GM21737 (cell line): ENCODE measurements around the gene AURKAIP1.

Experiments used
- ATAC-seq: cut with Tn5 transposase; IDR thresholded peaks from one replicate; pipeline ENCODE4 v1.9.1; 2021; ENCODE audit warnings: mild to moderate bottlenecking, moderate library complexity; ENCODE audit not compliant: unreplicated experiment

AURKAIP1 gene

GRCh38 chr1:1361982-1362423 lies 13.0 kb downstream of the AURKAIP1 start:
- ATAC-seq = no peak

GRCh38 chr1:1361233-1361981 lies 13.6 kb downstream of the AURKAIP1 start:
- ATAC-seq = no peak

DNA sequence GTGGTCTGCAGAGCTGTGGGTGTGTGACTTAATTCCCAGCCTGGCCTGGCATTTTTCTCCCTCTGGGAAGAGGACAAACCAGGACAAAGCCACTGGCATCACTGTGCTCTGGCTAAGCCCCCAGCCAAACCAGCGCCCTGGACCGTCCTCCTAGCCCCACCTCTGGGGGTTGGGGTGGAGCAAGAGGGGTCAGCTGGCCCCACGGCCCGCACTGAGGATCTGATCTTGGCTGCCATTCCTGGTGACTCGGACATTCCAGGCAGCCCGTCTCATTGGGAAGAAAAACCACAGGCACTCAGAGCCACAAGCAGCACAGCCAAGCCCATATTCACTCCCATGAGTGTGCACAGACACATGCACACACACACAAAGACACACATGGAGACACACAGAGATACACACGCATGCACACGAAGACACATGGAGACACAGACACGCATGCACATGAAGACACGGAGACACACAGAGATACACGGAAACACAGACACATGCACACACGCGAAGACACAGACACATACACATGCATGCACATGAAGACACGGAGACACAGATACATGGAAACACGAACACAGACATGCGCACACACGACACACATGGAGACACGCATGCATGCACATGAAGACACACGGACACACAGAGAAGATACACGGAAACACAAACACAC lies 14.4 kb downstream of the AURKAIP1 start:
- ATAC-seq = no peak

DNA sequence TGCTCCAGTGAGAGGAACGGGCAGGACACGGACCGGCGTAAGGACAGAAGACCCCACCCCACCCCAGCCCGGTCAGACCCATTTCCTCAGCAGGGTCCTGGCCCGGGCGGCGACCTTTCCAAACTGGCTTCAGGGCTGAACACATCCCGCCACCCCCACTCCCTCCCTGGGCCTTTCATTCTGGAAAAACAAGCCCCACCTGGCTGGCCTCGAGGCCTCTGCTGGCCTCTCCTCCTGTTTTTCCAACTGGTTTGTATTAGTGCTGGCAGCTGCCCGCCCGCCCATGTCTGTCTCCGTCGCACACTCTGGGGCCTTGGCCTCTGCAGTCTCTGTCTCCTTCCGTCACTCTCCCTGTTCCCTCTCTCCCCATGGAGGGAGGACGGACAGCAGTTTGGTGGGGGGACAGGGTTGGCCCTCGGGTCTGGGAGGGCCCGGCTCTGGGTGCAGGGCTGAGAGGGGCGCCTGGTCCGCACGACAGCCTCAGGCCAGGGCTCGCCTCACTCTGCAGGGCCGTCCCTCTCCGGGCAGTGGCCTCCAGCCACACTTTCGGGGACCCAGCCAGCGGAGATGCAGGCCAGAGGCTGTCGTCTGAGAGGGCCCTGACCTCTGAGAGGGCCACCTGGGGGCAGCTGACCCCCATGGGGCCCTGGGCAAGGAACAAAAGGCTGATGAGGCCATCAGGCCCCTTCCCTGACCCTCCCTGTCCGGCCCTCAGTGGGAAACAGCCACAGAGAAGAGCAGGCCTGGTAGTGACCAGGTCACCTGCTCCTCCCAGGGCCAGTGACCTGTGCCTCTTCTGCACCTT lies 15.1 kb downstream of the AURKAIP1 start:
- no peak for ATAC-seq

DNA sequence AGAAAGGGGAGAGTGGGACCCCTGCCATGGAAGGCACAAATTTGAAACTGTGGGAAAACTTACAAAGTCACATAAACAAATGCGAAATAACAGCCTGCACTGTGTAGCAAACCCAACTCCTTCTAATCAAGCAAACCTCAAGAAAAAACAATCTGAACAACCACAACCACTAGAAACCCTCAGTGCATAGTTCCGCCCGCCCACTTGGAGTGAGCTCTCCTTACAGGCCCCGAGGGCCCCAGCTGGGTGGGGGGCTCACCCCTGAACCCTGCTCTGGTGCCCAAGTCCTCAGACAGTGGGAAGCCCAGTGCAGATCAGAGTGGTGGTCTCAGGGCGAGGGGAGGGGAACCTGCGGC lies 15.7 kb downstream of the AURKAIP1 start:
- no peak for ATAC-seq

- ATAC-seq = no peak
Measured at GRCh38 chr1:1358433-1359271, 16.4 kb downstream of the AURKAIP1 start, which contains the start of gene MXRA8. Gene MXRA8, minus strand, starts transcription at chr1:1358555. Its CDS starts 51 bp downstream, at chr1:1358504.

- ATAC-seq = no peak
Measured at GRCh38 chr1:1357871-1358432, 17.1 kb downstream of the AURKAIP1 start.

DNA sequence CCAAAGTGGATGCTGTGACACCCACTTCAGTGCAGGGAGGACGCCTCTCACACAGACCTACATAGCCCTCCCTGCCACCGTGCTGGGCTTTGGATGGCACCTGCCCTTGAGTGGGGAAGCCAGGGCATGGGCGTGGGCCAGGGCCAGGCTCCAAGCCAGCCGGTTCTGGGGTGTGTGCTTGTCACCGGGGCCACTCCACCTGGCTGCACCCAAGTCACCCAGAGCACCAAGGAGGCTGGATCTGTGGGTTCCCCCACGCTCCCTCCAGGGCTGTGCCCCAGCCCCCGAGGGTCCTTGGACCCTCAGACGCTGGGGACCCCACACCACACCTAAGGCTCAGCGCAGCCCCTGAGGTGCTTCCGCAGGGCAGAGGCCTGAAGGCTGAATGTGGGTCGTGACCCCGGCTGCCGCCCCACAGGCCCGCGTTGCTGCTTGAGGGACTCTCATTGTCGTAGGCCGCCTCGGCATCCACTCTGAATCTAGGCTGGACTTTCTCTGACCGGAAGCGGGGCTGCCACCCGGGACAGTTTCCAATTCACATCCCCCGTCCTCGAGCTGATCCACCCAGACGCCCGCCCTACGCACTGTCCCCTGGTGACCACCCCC lies 18.1 kb downstream of the AURKAIP1 start:
- ATAC-seq = no peak

DNA sequence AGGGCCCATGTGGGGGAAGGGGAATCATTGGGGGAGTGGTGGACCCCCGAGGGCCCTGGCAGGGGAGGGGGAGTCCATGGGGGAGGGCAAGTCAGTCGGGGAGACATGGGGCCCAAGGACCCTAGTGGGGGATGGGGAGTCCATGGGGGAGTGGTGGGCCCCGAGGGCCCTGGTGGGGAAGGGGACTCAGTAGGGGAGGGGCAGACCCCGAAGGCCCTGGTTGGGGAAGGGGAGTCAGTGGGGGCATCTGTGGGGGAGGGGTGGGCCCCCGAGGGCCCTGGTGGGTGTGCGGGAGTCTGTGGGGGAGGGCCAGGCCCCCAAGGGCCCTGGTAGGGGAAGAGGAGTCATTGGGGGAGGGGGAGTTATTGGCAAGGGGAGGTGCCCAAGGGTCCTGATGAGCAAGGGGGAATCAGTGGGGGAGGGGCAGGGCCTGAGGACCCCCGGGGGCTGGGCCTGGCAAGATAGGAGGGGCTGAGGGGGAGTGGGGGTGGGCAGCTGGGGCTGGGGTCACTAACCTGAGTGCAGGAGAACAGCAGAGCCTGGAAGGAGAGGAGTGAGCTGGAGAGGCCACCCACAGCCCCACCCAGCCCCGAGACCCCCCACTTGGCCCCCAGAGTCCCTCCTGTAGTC lies 18.7 kb downstream of the AURKAIP1 start:
- no peak for ATAC-seq

DNA sequence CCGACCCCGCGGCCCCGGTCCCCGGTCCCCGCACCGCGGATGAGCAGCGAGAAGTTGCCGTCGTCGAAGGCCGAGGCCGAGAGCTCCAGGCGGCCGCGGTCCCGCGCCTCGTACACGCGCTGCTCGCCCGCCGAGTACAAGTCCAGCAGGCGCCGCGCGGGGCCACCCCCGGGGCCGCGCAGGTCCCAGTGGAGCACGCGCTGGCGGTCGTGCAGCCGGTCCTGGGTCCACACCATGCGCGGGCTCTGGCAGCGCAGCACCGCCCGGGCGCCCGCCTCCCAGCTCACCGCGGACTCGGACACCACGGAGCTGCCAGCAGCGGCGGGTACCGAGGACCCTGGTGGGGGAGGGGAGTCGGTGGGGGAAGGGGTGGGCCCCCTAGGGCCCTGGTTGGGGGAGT lies 19.6 kb downstream of the AURKAIP1 start:
- no peak for ATAC-seq

DNA sequence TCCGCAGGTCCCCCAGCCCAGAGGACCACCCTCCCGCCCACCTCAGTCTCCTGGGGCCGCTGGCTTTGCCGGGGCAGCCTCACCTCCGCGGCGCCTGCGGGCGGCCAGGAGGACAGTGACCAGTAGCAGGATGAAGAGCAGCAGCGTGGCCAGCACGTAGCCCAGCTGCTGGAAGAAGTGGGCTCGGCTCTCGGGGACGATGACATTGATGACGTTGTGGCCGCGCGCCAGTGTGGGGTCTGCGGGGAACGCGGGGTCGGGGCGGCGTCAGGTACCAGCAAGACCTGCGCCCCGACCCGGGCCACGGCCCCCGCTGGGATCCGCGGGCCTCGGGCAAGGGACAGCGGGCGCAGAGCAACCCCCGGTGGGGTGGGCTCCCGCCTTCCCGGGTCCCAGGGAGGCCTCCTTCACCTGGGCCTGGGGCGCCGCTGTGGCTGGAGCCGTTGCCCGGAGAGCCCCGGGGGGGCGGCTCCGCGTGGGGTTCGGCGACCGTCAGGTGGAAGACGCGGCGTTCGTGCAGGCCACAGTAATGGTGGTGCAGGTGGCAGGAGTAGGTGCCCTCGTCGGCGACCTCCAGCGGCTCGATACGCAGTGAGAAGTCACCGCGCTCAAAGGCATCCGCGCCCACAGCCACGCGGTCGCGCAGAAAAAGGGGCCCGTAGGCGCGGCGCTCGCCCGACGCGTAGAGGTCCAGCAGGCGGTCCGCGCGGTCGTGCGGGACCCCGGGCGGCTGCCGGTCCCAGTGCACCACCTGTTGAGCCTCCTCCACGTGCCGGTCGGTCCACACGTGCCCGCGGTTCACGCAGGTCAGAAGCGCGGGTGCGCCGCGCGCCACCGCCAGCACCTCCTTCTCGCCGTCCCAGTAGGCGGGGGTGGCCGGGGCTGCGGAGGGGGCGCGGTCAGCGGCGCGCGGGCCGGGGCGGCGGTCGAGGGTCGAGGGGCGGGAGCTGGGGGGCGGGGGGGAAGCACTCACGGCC lies 20.4 kb downstream of the AURKAIP1 start:
- ATAC-seq = no peak

- no peak for ATAC-seq
Measured at GRCh38 chr1:1353389-1354151, 21.4 kb downstream of the AURKAIP1 start.

DNA sequence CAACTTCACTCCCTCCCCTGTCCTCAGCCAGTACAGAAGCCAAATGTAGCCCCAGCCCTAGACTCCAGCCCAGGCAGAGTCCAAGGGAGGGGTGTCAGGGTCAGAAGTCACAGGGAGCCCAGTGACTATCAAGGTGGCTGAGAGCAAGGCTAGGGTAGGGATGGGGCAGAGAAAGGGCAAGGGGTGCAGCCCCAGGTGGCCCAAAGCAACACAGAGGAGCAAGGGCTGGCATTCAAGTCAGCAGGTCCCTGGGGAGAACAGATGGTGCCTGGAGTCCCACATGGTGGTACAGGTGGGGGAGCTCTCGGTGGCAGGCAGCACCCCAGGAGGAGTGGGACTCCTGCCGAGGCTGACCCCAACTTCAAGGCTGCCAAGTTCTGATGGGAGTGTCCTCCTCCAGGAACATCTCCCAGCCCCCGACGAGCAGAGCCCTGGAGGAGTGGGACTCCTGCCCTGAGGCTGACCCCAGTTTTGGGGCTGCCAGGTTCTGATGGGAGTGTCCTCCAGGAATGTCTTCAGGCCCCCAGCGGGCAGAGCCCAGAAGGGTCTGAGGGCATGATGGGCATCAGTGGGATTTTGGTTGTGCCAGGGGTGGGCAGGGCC lies 22.1 kb downstream of the AURKAIP1 start:
- ATAC-seq = no peak

- ATAC-seq = no peak
Measured at GRCh38 chr1:1351511-1352427, 23.2 kb downstream of the AURKAIP1 start.

- ATAC-seq = peak; percentile 45
Measured at GRCh38 chr1:1349256-1350012, 25.6 kb downstream of the AURKAIP1 start, which contains the start of gene DVL1. Gene DVL1, minus strand, starts transcription at chr1:1349418. Its CDS starts 353 bp downstream, at chr1:1349065.
